LHCN-M2 (cell line): Measurements from ENCODE around the gene MDH2. TPM values are rescaled to one million over a fixed set of nuclear protein-coding genes. Genes with fewer than 3 reads are reported as not detected.
A peak's percentile ranks its signal among the peaks of the same experiment; 100 is the strongest.
"Not testable (repeated sequence)": the region's sequence is repeated elsewhere in the genome, so short reads cannot be mapped to it uniquely, and the experiment has no call there.

Experiments used
- DNase-seq: peaks from one replicate; pipeline ENCODE4 v3.0.0-alpha.2; 2012; ENCODE audit warnings: low read depth
- total RNA-seq: library from RNA; depleted of rRNA; stranded (reverse); fragments of >200 nt; gene quantifications from 2 replicates; pipeline ENCODE4 v1.2.3, GENCODE V29; 2014

The MDH2 gene
- total RNA-seq, 1 experiment from 2014 or later, result 103 TPM

DNA sequence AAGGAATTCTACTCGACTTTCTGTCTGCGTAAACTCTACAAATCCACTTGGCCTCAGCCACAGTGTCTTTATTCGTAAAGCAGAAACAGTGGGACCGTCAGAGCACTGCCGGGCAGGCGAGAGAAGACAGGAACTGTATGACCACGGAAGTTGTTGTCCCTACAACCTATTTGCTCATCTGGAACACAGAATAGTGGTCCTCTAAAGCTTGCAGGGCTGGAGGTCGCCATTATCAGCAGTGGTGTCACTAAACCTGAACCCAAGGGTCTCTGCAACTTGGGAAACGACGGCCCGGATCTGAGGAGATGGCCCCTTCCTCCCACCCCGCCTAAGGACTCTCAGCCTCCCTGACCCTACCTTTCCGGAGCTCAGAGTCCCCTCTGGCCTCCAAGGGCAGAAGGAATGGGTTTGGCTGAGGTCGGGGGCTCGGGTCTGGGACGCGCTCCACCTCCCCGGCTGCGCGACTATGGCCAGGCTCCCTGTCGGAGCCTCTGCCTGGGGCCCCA, 548 bp upstream of the MDH2 start:
- no peak for DNase-seq

DNA sequence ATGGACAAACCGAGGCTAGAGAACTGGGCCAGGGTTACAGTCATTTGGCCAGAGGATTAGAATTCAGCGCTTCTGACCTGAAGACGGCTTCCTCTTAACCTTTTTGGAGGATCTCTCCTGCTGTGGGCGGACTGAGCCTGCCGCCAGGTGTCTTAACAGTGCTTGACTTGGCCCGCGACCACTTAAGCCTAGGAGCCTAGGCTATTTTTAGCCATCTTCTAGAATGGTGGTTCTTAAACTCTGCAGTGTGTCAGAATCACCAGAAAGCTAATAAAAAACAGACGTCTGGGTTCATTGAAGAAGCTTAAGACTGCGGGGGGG, 722 bp downstream of the MDH2 start:
- no peak for DNase-seq

DNA sequence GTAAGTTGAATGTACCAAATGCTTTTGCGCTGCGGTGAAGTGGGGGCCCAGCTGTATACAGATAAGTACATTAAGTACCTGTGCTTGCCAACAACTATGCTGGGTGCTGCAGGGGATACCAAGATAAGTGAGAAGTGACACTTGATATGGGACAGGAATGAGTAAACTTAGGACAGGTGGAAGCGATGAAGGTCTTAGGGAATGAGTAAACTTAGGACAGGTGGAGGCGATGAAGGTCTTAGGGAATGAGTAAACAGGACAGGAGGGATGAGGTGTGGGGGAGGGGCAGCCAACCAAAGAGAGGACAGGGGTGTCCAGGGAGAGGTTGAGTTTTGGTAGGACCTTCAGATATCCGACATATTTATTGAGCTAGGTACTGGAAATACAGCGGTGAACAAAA, 1.4 kb downstream of the MDH2 start:
- DNase-seq, result no peak

DNA sequence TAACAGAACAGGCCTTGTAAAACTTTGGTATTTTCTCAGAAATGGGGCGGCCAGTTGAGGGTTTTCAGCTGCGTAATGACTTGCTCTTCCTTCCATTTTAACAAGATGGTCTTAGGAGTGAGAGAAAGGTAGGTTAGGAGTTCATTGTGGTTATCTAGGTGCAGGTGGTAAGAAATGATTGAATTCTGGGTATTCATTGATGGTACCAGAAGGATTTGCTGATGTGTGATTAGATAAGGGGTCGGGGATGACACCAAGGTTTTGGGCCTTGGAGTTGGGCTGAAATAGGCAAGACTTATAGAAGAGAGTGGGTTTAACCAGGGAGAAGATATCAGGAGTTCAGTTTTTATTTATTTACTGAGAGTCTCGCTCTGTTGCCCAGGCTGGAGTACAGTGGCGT, 2.6 kb downstream of the MDH2 start:
- no peak for DNase-seq

DNA sequence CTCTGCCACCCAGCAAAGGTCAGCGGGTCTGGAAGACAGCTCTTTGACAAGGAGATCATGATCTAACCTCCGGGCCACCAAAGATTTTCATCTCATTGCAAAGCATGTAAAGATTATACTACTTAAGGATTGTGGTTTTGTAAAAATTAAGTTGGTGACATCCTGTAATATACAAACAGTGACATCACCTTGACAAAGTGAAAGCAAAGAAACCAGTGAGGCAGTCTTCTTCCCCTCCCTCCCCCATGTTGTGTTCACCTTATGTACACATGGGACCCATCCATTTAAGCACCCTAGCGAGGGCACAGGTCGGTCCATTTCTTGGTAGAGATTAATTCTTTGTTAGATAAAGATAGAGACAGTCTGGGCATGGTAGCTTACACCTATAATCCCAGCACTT, 3.9 kb downstream of the MDH2 start:
- no peak for DNase-seq

DNA sequence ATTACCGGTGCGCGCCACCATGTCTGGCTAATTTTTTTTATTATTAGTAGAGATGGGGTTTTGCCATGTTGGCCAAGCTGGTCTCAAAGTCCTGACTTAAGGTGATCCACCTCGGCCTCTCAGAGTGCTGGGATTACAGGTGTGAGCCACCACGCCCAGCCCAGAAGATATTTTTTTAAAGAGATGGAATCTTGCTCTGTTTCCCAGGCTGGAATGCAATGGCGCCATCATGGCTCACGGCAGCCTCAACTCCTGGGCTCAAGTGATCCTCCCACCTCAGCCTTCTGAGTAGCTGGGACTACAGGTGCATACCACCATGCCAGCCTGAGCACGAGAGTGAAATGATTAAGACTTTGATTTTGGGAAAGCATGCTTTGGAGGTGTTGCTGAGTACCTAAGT, 4.8 kb downstream of the MDH2 start:
- DNase-seq, result not testable (repeated sequence)

DNA sequence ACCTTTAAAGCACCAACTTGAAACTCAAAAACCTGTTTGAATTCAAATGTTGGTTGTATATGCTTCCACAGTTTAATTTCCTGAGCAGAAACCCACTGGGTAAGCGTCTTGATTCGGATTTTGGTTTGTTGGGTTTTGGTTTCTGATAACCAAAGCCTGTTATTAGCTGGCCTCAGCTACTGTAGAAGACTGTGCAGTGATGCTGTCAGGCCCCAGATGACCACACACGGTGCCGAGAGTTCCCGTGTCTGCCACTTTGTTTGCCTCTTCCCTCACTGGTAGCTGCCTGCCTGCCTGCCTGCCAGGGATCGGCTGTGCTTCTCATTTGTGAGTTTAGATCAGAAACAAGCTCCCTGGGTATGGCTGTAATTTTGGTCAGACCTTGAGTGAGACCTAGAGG, 5.6 kb downstream of the MDH2 start:
- DNase-seq, result no peak

DNA sequence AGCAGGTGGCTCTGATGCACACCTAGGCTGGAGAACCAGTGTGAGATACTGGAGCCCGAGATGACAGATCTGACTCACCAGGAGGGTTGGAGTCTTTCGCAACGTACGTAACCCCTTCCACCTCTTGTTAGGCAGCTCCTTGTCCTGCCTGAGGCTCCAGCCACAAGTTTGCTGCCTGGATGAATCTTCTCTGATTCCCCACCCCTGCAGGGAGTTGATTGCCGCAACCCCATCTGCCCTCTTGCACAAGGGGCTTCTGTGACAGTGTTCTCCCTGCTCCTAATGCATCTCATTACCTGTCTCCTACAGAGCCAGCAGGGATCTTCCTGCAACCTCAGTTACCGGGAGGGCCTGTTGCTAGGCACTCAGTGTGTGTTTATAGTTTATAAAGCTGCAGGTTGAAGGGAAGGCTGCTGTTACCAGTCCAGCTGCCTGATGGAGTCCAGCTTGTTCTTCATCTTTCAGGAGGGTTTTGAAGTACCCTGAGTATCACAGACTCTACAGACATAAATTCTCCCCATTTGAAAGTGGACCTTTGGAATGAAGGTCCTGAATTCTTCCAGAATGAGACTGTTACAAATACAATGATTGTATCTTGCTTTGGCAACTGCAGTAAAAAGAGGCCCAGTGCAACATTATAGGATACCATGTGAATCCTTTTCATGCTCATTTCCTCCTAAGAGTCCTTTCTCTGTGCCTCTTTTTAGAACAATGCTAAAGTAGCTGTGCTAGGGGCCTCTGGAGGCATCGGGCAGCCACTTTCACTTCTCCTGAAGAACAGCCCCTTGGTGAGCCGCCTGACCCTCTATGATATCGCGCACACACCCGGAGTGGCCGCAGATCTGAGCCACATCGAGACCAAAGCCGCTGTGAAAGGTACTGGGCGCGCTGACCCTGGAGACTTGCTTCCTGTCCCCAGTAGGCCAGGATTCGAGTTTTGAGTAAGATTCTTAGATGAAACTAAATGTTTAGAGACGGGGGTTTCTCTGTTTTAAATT, 6.5 kb downstream of the MDH2 start:
- DNase-seq, result peak; percentile 51

DNA sequence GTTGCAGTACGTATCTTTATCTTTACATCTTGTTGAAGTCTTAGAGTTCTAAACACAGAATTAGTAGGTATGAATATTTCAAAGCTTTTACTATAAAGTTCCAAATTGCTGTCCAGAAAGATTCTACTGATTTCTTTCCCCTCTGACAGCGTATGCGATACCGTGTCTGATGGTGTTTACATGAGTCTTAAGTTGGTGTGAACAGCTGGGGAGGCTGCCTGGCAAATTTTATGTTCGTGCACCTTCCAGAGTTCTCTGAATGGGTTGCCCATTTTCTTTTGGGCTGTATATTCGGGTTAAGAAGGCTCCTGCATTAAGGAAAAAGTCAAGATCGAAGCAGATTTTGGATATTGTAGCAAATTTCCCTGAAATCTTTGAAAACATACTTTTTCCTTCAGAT, 8.3 kb downstream of the MDH2 start:
- no peak for DNase-seq

DNA sequence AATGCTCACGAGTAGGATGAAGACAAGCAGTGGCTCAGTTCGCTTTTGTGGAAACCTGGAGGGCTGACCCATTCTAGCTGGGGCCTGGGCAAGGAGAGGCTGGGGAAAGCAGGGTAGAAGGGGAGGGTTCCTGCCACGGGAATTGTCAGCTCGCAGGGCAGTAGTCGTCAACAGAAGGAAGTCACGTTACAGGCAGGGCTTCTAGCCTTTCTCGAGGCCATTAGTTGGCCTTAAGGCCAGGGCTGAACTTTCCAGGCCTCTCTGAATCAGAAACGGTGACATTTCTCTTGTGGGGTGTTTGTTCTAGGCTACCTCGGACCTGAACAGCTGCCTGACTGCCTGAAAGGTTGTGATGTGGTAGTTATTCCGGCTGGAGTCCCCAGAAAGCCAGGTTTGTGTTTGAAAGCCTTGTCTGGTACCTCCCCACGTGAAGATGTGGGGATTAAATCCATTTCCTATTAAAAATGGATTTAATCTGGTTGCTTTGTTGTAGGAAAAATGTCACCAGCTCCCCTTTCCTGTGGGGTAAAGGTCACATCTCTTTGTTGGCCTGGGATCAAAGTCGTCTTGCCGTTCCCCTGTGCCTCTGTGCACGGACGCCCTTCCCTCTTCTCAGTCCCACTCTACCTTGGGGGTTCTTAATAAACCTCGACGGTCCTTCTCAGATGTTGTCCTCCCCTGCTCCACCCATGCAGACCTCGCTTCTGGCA, 9.4 kb downstream of the MDH2 start:
- no peak for DNase-seq

DNA sequence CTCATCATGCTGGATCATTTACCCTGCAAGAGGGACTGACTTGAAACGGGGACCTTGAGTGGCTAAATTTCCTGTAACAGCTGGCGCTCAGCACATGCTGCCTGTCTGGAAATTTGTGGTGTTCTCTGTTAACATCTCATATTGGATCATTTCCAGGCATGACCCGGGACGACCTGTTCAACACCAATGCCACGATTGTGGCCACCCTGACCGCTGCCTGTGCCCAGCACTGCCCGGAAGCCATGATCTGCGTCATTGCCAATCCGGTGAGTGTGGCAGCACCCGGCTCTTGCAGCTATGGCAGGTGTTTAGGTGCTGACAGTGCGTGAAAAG, 9.9 kb downstream of the MDH2 start:
- no peak for DNase-seq

DNA sequence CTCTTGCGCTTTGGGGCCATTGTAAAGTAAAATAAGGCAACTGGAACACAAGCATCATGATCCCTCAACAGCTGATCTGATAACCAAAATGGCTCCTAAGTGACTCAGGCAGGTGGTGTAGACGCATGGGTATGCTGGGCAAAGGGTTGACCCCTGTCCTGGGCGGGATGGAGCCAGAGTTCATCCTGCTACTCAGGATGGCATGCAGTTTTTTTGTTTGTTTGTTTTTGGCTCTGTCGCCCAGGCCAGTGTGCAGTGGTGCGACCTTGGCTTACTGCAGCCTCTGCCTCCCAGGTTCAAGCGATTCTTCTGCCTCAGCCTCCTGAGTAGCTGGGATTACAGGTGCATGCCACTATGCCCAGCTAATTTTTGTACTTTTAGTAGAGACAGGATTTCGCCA, 10.8 kb downstream of the MDH2 start:
- DNase-seq, result not testable (repeated sequence)

DNA sequence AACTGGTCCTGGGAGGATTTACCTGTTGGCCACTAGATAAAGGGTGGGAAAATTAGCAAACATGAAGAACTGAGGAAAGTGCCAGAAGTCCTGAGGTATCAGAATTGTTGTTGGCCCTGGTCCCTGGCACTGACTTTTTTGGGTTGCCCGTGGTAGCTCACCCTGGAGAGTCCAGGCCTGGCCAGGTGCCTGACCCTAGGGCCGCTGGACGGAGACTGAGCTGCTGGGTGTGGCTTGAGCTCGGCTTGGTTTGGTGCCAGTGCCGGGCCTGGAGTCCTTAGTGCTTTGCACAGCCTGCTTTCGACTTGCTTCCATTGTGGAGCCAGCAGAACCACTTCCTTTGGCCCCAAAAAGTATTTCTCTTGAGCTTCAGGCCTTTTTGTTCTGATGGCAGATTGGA, 12.9 kb downstream of the MDH2 start:
- no peak for DNase-seq

DNA sequence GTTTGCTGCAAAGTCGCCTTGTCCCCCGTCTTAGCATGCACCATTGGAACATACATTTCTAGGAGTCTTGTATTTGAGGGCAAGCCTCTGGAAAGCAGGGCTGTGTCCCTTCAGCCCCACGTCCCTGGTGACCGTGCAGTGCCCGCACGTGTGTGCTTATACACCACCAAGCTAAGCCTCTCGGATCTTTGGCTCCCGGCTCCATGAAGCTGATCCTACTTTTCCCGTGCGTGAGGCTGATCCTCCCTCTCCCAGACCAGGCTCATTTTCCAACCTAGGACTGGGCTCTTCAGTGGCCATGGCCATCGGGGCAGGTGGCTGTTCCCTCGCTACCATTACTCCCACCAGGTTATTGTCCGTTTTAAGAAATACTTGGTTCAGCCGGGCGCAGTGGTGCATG, 14.3 kb downstream of the MDH2 start:
- DNase-seq, result no peak

DNA sequence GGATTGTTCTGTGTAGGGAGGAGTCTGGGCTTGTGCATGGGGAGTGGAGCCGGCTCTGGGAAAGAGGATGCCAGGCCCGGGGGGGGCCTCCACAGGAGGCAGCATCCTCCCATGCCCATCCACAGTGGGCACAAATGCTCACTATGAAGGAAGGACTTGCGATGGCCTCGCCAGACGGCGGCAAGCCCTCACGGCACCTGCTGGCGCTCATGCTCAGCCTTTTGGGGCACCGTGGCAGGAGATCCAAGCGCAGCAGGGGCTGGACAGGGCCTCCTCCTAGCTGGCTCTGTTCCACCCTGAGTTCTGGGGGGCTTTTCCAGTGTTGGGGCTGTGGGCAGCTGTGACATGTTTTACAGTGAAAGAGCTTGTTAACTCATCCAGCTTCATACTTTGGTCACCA, 15.2 kb downstream of the MDH2 start:
- no peak for DNase-seq

DNA sequence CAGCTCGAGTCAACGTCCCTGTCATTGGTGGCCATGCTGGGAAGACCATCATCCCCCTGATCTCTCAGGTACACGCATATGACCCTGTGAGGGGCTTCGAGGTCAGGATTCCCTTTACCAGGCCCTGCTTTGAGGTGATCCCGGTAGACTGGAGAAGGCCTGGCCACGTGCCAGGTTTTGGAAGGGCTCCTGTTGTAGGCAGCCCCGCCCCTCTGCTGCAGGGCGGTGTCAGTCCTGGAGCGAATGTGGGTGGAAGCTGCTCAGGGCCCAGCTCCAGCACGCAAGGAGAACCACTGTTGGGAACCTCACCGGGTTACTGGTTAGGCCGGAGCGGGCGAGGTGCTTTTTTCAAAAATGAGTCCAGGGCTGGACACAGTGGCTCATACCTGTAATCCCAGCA, 15.6 kb downstream of the MDH2 start:
- DNase-seq, result no peak

DNA sequence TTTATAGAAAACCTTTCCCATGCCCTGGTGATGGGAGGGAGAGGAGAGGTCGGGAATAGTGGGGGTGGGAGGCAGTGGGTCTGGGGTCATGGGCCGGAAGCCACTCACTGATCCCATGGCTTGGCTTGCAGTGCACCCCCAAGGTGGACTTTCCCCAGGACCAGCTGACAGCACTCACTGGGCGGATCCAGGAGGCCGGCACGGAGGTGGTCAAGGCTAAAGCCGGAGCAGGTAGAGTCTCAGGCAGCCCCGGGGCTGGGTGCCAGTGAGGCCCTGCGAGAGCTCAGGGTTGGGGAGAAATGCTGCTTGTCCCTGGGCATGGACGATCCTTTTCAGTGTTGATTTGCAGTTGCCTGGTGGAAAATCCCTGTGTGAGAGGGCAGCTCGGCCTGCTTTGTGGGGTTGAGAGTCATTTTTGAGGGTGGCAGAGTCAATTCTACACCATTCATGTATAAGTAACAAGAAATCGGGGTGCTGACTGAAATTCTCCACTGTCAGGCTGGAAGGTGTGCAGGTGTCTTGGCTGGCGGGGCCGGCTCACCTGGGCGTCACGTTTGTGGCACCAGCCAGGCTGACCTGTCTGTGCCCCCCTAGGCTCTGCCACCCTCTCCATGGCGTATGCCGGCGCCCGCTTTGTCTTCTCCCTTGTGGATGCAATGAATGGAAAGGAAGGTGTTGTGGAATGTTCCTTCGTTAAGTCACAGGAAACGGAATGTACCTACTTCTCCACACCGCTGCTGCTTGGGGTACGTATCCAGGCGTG, 16.5 kb downstream of the MDH2 start:
- DNase-seq, result no peak

DNA sequence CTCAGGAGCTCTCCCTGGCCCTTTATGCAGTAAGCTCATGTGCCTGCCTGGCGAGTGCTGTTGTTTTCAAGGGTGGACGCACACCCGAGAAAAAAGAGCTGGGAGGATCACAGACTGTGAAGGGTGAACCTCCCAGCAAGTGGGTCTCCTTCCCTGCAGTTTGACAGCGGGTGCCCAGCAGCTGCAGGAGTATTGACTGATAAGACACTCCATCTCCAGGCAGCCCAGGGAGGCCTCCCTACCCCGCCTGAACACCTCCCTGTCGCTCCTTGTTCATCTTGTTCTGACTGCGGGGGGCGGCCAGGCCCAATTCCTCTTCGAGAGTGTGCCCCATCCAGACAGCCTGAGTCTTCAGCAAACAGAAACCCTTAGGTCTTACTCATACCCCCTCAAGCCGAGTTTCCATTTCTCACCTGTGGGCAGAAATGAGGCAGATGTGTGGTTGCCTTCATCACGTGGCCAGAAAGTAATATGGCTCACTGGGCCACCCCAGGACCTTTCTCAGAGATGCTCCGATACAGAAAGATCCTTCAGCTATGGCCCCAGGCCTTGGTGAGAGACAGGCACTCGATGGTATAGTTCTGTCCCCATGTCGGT, 17.2 kb downstream of the MDH2 start:
- DNase-seq, result no peak

DNA sequence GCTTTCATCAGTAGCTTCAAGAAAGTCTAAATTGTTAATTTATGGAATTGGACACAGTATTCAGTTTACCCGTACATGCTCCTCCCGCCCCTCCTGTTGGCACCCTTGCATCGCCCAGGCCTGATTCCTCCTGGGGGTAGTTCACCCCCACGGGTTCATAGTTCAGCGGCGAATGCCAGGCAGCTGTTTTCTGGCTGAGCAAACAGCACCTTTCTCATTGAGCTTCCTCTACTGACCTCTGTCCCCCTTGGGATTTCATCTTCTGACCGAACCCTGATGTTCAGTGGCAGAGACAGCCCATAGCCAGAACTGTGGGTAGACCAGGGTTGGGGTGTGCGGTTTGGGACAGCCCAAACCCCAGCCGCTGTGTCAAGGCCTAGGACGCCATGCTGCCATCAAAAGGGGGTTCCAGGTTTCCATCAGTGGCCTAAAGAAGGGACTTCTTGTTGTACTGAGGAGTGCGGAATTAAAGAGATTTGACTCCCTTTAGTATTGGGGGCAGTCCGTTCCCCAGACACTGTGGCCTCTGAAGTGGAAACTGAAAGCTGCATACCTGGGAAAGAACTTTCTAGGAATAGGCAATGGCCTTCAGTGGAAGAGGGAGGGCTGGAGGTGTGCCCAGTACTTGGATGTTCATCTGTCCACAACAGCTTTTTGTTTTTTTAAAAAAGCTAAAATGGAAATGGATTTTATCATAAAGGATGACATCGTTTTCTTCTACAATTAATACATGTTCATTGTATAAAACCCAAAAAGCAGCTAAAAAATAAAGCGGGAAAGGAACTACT, 19.0 kb downstream of the MDH2 start:
- DNase-seq, result no peak

DNA sequence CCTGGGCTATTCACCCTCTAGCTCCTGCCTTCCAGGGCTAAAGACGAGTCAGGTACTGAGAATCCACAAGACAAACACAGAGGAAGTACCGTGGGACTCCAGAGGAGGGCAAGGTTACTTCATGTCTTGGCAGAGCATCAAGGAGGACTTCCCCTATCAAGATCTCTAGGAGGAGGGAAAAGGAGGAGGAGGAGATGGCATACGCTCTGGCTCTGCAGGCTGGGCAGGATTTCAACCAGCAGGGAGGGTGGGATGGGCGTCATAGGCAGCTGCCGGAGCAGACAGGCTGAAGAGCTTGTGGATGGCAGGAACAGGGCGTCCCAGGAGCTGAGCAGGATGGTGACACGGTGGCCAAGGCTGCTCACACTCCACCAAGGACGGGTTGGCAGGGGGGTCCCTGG, 21.3 kb downstream of the MDH2 start:
- DNase-seq, result peak; percentile 96
